Activated effector memory CD4-positive, alpha-beta T cell treated with Interleukin-2 at 50 U/mL for 16 hours (primary cell): ENCODE data around the gene PCDHGA9.
A peak's percentile ranks its signal among the peaks of the same experiment; 100 is the strongest.
"Not testable (repeated sequence)": the region's sequence is repeated elsewhere in the genome, so short reads cannot be mapped to it uniquely, and the experiment has no call there.

Experiments used
- DNase-seq: peaks from one replicate; pipeline ENCODE4 v3.0.0-alpha.2; 2020

Gene PCDHGA9

DNA sequence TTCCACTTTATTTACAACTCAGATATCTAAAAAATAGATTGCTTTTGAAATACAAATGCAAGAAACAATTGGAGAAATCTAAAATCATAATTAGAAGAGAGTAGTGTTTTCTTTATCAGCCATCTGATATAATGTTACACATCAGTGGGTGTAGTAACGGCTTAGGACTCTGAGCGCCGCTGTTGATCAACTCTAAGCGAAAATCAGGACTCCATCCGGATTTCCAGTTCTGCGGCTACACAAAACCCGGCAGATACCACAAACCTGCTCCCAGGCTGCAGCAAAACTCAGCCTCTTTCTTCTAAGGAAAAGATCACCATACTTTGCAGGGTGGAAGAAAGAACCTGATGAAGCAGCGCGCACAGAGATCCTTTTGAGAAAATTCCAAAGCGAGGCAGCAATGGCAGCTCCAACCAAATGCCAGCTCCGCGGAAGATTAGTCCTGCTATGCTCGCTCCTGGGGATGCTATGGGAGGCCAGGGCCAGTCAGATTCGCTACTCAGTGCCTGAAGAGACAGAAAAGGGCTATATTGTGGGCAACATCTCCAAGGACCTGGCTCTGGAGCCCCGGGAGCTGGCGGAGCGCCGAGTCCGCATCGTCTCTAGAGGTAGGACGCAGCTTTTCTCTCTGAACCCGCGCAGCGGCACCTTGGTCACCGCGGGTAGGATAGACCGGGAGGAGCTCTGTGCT is at the start of gene PCDHGA9:
PCDHGA9 (plus strand) TSS at position 226 of the 691 bp plus-strand sequence; CDS start at position 401, 175 bp downstream.
- no peak for DNase-seq

GRCh38 chr5:141354900-141355469 is 47.6 kb upstream of the PCDHGA9 start, which contains the start of gene PCDHGA4:
PCDHGA4 (plus strand) TSS chr5:141355021; CDS start chr5:141355108, 87 bp downstream.
- DNase-seq: no peak

- no peak for DNase-seq
These were observed 46.9 kb upstream of the PCDHGA9 start for GRCh38 chr5:141355641-141356040.

GRCh38 chr5:141356133-141356532 is 46.4 kb upstream of the PCDHGA9 start:
- DNase-seq: no peak

- no peak for DNase-seq
These were observed 45.6 kb upstream of the PCDHGA9 start for GRCh38 chr5:141356950-141357349.

GRCh38 chr5:141359790-141360426 is 42.7 kb upstream of the PCDHGA9 start, which contains the start of gene PCDHGB2:
PCDHGB2 (plus strand) TSS chr5:141359994; CDS start chr5:141360136, 142 bp downstream.
- DNase-seq: no peak

DNA sequence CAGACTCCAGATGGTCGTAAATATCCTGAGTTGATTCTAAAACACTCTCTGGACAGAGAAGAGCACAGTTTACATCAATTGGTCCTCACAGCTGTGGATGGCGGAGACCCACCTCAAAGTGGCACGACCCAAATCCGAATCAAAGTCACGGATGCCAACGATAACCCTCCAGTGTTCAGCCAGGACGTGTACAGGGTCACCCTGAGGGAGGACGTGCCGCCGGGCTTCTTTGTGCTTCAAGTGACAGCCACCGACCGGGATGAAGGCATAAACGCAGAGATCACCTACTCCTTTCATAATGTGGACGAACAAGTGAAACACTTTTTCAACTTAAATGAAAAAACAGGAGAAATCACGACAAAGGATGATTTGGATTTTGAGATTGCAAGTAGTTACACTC is 41.9 kb upstream of the PCDHGA9 start:
- no peak for DNase-seq

DNA sequence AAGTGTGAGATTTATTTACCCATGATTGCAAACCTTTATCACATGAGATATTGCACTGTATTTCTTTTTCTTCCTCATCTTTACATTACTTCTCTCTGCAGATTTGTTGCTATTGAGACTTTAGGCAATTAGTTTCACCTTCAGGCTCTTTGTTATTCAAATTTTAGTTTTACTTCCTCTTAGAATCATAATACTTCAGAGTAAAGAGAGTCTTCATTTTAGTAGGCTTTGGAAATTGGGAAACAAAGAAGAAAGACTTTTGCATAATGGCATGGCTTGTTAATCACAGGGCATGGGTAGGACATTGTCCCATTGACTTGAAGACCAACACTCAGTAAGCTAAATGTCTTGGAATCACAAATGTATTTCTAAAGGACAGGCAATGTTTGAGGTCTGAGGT is 39.9 kb upstream of the PCDHGA9 start:
- DNase-seq: no peak

DNA sequence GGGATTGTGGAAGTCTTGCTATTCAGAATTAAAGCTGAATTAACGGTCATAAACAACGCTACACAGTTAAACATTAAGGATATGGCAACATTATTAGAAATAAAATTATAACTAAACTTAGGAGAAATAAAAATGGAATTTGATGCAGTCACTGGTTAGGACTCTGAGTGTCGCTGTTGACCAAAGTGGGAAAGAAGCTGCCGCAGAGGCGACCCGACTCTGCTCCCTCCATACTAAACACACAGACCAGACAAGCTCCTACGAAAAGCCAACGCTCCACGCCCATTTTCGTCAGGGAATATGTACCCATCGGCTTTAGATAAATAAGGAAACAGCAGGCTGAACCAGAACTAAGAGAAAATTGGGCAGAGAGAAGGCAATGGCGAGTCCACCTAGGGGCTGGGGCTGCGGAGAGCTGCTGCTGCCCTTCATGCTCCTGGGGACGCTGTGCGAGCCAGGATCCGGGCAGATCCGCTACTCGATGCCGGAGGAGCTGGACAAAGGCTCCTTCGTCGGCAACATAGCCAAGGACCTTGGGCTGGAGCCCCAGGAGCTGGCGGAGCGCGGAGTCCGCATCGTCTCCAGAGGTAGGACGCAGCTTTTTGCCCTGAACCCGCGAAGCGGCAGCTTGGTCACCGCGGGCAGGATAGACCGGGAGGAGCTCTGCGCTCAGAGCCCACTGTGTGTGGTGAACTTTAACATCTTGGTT is 38.5 kb upstream of the PCDHGA9 start, which contains the start of gene PCDHGA5:
PCDHGA5 (plus strand) TSS at position 211 of the 709 bp plus-strand sequence; CDS start at position 380, 169 bp downstream.
- DNase-seq: no peak

DNA sequence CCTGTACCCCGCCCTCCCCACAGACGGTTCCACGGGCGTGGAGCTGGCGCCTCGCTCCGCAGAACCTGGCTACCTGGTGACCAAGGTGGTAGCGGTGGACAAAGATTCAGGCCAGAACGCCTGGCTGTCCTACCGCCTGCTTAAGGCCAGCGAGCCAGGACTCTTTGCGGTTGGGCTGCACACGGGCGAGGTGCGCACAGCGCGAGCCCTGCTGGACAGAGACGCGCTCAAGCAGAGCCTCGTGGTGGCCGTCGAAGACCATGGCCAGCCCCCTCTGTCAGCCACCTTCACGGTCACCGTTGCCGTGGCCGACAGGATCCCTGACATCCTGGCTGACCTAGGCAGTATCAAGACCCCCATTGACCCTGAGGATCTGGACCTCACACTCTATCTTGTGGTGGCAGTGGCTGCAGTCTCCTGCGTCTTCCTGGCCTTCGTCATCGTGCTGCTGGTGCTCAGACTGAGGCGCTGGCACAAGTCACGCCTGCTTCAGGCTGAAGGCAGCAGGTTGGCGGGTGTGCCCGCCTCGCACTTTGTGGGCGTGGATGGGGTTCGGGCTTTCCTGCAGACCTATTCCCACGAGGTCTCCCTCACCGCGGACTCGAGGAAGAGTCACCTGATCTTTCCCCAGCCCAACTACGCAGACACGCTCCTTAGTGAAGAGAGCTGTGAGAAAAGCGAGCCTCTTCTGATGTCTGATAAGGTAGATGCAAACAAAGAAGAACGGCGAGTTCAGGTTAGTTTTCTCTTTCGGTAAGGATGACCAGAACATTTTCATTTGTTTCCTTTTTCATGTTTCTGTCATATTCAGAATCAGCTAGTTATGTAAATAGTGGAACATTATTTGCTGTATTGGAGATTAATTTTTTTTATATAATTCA is 36.3 kb upstream of the PCDHGA9 start:
- DNase-seq: no peak

DNA sequence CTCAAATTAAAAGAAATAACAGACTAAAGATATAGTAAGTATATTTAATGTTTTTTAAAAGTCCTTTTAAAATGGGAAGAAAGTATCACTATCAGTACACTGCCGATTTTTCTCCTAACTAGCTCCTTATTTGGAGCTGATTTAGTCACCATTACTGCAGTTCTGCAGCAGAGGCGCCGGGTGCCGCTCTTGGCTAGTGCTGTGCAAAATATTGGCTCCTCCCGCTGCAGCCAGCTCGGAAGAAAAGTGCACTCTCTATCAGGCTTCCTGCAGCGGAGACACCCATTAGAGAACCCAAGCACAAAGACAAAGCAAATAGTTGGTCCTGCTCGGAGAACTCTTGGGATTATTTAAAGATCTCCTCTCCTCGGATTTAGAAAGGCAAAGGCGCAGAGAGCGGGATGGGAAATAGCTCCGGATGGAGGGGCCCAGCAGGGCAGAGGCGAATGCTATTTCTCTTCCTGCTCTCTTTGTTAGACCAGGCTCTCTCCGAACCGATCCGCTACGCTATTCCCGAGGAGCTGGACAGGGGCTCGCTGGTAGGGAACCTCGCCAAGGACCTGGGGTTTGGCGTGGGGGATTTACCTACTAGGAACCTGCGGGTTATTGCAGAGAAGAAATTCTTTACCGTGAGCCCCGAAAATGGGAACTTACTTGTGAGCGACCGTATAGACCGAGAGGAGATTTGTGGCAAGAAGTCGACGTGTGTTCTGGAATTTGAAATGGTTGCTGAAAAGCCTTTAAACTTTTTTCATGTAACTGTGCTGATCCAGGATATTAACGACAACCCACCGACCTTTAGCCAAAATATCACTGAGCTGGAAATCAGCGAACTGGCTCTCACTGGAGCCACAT is 32.4 kb upstream of the PCDHGA9 start, which contains the start of gene PCDHGB3:
PCDHGB3 (plus strand) TSS at position 249 of the 855 bp plus-strand sequence; CDS start at position 402, 153 bp downstream.
- peak; percentile 10 for DNase-seq

DNA sequence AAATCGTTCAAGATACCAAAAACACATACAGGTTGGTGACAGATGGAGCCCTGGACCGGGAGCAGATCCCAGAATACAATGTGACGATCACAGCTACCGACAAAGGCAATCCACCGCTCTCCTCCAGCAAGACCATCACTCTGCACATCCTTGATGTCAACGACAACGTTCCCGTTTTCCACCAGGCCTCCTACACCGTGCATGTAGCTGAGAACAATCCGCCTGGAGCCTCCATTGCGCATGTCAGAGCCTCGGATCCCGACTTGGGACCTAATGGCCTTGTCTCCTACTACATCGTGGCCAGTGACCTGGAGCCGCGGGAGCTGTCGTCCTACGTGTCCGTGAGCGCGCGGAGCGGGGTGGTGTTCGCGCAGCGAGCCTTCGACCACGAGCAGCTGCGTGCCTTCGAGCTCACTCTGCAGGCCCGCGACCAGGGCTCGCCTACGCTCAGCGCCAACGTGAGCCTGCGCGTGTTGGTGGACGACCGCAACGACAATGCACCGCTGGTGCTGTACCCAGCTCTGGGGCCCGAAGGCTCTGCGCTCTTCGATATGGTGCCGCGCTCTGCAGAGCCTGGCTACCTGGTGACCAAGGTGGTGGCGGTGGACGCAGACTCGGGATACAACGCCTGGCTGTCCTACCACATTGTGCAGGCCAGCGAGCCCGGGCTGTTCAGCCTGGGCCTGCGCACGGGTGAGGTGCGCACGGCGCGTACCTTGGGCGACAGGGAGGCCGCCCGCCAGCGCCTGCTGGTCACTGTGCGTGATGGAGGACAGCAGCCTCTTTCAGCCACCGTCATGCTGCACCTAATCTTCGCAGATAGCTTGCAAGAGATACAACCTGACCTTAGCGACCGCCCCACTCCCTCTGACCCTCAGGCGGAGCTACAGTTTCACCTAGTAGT is 30.8 kb upstream of the PCDHGA9 start:
- no peak for DNase-seq

- DNase-seq: no peak
These were observed 28.8 kb upstream of the PCDHGA9 start, which contains the start of gene PCDHGA6 for GRCh38 chr5:141373673-141374317. PCDHGA6 (plus strand) TSS chr5:141373891; CDS start chr5:141374084, 193 bp downstream.

DNA sequence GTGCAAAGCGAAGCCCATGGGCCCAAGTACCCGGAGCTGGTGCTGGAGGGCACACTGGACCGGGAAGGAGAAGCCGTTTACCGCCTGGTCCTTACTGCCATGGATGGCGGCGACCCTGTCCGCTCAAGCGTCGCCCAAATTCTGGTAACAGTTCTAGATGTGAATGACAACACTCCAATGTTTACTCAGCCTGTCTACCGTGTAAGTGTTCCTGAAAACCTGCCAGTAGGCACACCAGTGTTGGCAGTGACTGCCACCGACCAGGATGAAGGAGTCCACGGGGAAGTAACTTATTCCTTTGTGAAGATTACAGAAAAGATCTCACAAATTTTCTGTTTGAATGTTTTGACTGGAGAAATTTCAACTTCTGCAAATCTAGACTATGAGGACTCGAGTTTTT is 28.0 kb upstream of the PCDHGA9 start:
- no peak for DNase-seq

DNA sequence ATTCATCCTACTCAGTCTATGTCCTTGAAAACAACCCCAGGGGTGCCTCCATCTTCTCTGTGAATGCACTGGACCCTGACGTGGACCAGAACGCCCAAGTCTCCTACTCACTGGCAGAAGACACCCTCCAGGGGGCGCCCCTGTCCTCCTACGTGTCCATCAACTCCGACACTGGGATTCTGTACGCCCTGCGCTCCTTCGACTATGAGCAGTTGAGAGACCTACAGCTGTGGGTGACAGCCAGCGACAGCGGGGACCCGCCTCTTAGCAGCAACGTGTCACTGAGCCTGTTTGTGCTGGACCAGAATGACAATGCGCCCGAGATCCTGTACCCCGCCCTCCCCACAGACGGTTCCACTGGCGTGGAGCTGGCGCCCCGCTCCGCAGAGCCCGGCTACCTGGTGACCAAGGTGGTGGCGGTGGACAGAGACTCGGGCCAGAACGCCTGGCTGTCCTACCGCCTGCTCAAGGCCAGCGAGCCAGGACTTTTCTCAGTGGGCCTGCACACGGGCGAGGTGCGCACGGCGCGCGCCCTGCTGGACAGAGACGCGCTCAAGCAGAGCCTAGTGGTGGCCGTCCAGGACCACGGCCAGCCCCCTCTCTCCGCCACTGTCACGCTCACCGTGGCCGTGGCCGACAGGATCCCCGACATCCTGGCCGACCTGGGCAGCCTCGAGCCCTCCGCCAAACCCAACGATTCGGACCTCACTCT is 27.0 kb upstream of the PCDHGA9 start:
- not testable (repeated sequence) for DNase-seq

DNA sequence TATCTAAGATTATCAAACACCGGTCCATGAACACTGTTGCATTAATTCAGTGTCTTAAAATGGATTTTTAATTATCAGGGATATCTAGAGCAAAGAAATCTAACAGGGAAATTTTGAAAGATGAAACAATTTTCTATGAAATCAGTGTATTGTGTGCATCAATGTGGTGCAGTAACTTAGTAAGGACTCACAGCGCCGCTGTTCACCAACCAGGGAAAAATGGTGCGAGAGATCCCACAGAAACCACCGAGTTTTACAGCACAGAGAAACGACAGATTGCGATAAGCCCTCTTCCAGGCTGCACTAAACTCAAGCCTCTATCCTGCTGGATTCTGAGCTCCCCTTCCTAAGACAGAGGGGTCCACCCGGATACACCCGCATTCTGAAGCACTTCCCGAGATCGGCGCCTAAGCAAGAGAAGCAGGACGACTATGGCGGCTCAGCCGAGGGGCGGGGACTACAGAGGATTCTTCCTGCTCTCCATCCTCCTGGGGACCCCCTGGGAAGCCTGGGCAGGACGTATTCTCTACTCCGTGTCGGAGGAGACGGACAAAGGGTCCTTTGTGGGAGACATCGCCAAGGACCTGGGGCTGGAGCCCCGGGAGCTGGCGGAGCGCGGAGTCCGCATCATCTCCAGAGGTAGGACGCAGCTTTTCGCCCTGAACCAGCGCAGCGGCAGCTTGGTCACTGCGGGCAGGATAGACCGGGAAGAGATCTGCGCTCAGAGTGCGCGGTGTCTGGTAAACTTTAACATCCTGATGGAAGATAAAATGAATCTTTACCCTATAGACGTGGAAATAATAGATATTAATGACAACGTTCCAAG is 19.9 kb upstream of the PCDHGA9 start, which contains the start of gene PCDHGA7:
PCDHGA7 (plus strand) TSS at position 274 of the 826 bp plus-strand sequence; CDS start at position 432, 158 bp downstream.
- DNase-seq: no peak

DNA sequence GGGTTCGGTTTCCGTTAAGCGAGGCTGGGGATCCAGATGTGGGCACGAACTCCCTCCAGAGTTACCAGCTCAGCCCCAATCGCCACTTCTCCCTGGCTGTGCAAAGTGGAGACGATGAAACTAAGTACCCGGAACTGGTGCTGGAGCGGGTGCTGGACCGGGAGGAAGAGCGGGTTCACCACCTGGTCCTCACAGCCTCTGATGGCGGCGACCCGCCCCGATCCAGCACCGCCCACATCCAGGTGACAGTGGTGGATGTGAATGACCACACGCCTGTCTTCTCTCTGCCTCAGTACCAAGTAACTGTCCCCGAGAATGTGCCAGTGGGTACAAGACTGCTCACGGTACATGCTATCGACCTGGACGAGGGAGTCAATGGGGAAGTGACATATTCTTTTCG is 19.2 kb upstream of the PCDHGA9 start:
- DNase-seq: no peak
